Measurements from ENCODE around the gene RTTN.

Gene RTTN

GRCh38 chr18:70082430-70082829, 123.1 kb downstream of the RTTN start:
- no peaks in the 10 kb centered on the region for H3K27me3 Mint-ChIP-seq
- H3K27ac Mint-ChIP-seq, result no peak overlapping the region
- H3K4me3 Mint-ChIP-seq, result no peak overlapping the region
- H3K36me3 Mint-ChIP-seq, result peaks cover 13% of the 10 kb centered on the region
- H3K9me3 Mint-ChIP-seq, result no peaks in the 10 kb centered on the region
- H3K4me1 Mint-ChIP-seq, result no peaks in the 10 kb centered on the region

- no peaks in the 10 kb centered on the region for H3K9me3 Mint-ChIP-seq
- no peaks in the 10 kb centered on the region for H3K27me3 Mint-ChIP-seq
- no peak overlapping the region for H3K27ac Mint-ChIP-seq
- H3K36me3 Mint-ChIP-seq, result peaks cover 11% of the 10 kb centered on the region
- no peaks in the 10 kb centered on the region for H3K4me1 Mint-ChIP-seq
- H3K4me3 Mint-ChIP-seq, result no peak overlapping the region
Measured at GRCh38 chr18:70078106-70078505, 127.4 kb downstream of the RTTN start.

- Mint-ChIP-seq H3K4me1 (no peaks in the 10 kb centered on the region), H3K9me3 (no peaks in the 10 kb centered on the region), H3K27me3 (no peaks in the 10 kb centered on the region), H3K36me3 (peaks cover 10% of the 10 kb centered on the region), H3K27ac (no peak overlapping the region), H3K4me3 (no peak overlapping the region)
Measured at GRCh38 chr18:70075906-70076305, 129.6 kb downstream of the RTTN start.

- H3K27me3 Mint-ChIP-seq, result no peaks in the 10 kb centered on the region
- H3K9me3 Mint-ChIP-seq, result no peaks in the 10 kb centered on the region
Measured at GRCh38 chr18:70074116-70074515, 131.4 kb downstream of the RTTN start.

GRCh38 chr18:70073432-70073831, 132.1 kb downstream of the RTTN start:
- no peak overlapping the region for H3K27ac Mint-ChIP-seq
- H3K27me3 Mint-ChIP-seq, result no peaks in the 10 kb centered on the region
- peaks cover 10% of the 10 kb centered on the region for H3K4me1 Mint-ChIP-seq
- peaks cover 13% of the 10 kb centered on the region for H3K36me3 Mint-ChIP-seq
- no peak overlapping the region for H3K4me3 Mint-ChIP-seq
- H3K9me3 Mint-ChIP-seq, result no peaks in the 10 kb centered on the region

More at GRCh38 chr18:70074116-70074515, 131.4 kb downstream of the RTTN start:
- peaks cover 8% of the 10 kb centered on the region for H3K36me3 Mint-ChIP-seq
- no peak overlapping the region for H3K27ac Mint-ChIP-seq
- peaks cover 6% of the 10 kb centered on the region for H3K4me1 Mint-ChIP-seq
- H3K4me3 Mint-ChIP-seq, result no peak overlapping the region

GRCh38 chr18:70072678-70073077, 132.8 kb downstream of the RTTN start:
- H3K36me3 Mint-ChIP-seq, result peaks cover 9% of the 10 kb centered on the region
- no peaks in the 10 kb centered on the region for H3K9me3 Mint-ChIP-seq
- H3K27me3 Mint-ChIP-seq, result no peaks in the 10 kb centered on the region
- peaks cover 10% of the 10 kb centered on the region for H3K4me1 Mint-ChIP-seq
- no peak overlapping the region for H3K4me3 Mint-ChIP-seq
- H3K27ac Mint-ChIP-seq, result no peak overlapping the region

- Mint-ChIP-seq H3K4me1 (peaks cover 10% of the 10 kb centered on the region), H3K27ac (no peak overlapping the region), H3K9me3 (no peaks in the 10 kb centered on the region), H3K36me3 (peaks cover 13% of the 10 kb centered on the region), H3K27me3 (no peaks in the 10 kb centered on the region), H3K4me3 (no peak overlapping the region)
Measured at GRCh38 chr18:70069965-70070364, 135.5 kb downstream of the RTTN start.

- peaks cover 10% of the 10 kb centered on the region for H3K4me1 Mint-ChIP-seq
- no peaks in the 10 kb centered on the region for H3K9me3 Mint-ChIP-seq
- H3K27me3 Mint-ChIP-seq, result no peaks in the 10 kb centered on the region
- no peak overlapping the region for H3K4me3 Mint-ChIP-seq
- H3K27ac Mint-ChIP-seq, result no peak overlapping the region
- H3K36me3 Mint-ChIP-seq, result peaks cover 13% of the 10 kb centered on the region
Measured at GRCh38 chr18:70069382-70069781, 136.1 kb downstream of the RTTN start.

- Mint-ChIP-seq H3K27ac (no peak overlapping the region), H3K36me3 (peaks cover 13% of the 10 kb centered on the region), H3K9me3 (no peaks in the 10 kb centered on the region), H3K4me3 (no peak overlapping the region), H3K27me3 (no peaks in the 10 kb centered on the region), H3K4me1 (peaks cover 10% of the 10 kb centered on the region)
Measured at GRCh38 chr18:70068981-70069380, 136.5 kb downstream of the RTTN start.

- H3K4me3 Mint-ChIP-seq, result no peak overlapping the region
- no peak overlapping the region for H3K27ac Mint-ChIP-seq
- no peaks in the 10 kb centered on the region for H3K27me3 Mint-ChIP-seq
- H3K36me3 Mint-ChIP-seq, result peaks cover 26% of the 10 kb centered on the region
- no peaks in the 10 kb centered on the region for H3K4me1 Mint-ChIP-seq
- no peaks in the 10 kb centered on the region for H3K9me3 Mint-ChIP-seq
Measured at GRCh38 chr18:70059684-70060083, 145.8 kb downstream of the RTTN start.

GRCh38 chr18:70058916-70059315, 146.6 kb downstream of the RTTN start:
- H3K27me3 Mint-ChIP-seq, result no peaks in the 10 kb centered on the region
- H3K36me3 Mint-ChIP-seq, result peaks cover 26% of the 10 kb centered on the region
- no peak overlapping the region for H3K27ac Mint-ChIP-seq
- no peak overlapping the region for H3K4me3 Mint-ChIP-seq
- no peaks in the 10 kb centered on the region for H3K4me1 Mint-ChIP-seq
- no peaks in the 10 kb centered on the region for H3K9me3 Mint-ChIP-seq

GRCh38 chr18:70047931-70048603, 157.4 kb downstream of the RTTN start:
- peaks cover 23% of the 10 kb centered on the region for H3K36me3 Mint-ChIP-seq
- no peak overlapping the region for H3K27ac Mint-ChIP-seq
- H3K27me3 Mint-ChIP-seq, result no peaks in the 10 kb centered on the region
- H3K4me1 Mint-ChIP-seq, result no peaks in the 10 kb centered on the region
- no peaks in the 10 kb centered on the region for H3K9me3 Mint-ChIP-seq
- H3K4me3 Mint-ChIP-seq, result no peak overlapping the region

GRCh38 chr18:70046796-70047195, 158.7 kb downstream of the RTTN start:
- Mint-ChIP-seq H3K27ac (no peak overlapping the region), H3K4me1 (no peaks in the 10 kb centered on the region), H3K27me3 (no peaks in the 10 kb centered on the region), H3K4me3 (no peak overlapping the region), H3K36me3 (peaks cover 26% of the 10 kb centered on the region), H3K9me3 (no peaks in the 10 kb centered on the region)

GRCh38 chr18:70046207-70046606, 159.3 kb downstream of the RTTN start:
- Mint-ChIP-seq H3K36me3 (peaks cover 22% of the 10 kb centered on the region), H3K4me3 (no peak overlapping the region), H3K4me1 (no peaks in the 10 kb centered on the region), H3K9me3 (no peaks in the 10 kb centered on the region), H3K27me3 (no peaks in the 10 kb centered on the region), H3K27ac (no peak overlapping the region)

- H3K4me3 Mint-ChIP-seq, result no peak overlapping the region
- H3K36me3 Mint-ChIP-seq, result peaks cover 18% of the 10 kb centered on the region
- H3K27me3 Mint-ChIP-seq, result no peaks in the 10 kb centered on the region
- no peak overlapping the region for H3K27ac Mint-ChIP-seq
- H3K9me3 Mint-ChIP-seq, result no peaks in the 10 kb centered on the region
- no peaks in the 10 kb centered on the region for H3K4me1 Mint-ChIP-seq
Measured at GRCh38 chr18:70044632-70045031, 160.9 kb downstream of the RTTN start.

- Mint-ChIP-seq H3K4me1 (no peaks in the 10 kb centered on the region), H3K27ac (no peak overlapping the region), H3K36me3 (peaks cover 37% of the 10 kb centered on the region)
Measured at GRCh38 chr18:70041459-70042050, 163.9 kb downstream of the RTTN start.

GRCh38 chr18:70039186-70039585, 166.3 kb downstream of the RTTN start:
- Mint-ChIP-seq H3K9me3 (no peaks in the 10 kb centered on the region), H3K4me1 (no peaks in the 10 kb centered on the region), H3K27me3 (no peaks in the 10 kb centered on the region), H3K36me3 (peaks cover 49% of the 10 kb centered on the region), H3K4me3 (no peak overlapping the region), H3K27ac (no peak overlapping the region)

More at GRCh38 chr18:70041459-70042050, 163.9 kb downstream of the RTTN start:
- H3K27me3 Mint-ChIP-seq, result no peaks in the 10 kb centered on the region
- no peak overlapping the region for H3K4me3 Mint-ChIP-seq
- no peaks in the 10 kb centered on the region for H3K9me3 Mint-ChIP-seq

Data from activated naive CD4-positive, alpha-beta T cell treated with anti-CD3 and anti-CD28 coated beads, Interleukin-2, amount 50 U/mL, for 24 hours (primary cell).